DND-41 (cell line): ENCODE measurements around the gene TSPAN11.

Source experiments
- ATAC-seq: fragments of 200-7000 bp; cut with Tn5 transposase; 3 replicates; pipeline ENCODE4 v1.9.1; 2021; ENCODE audit warnings: low read depth; ENCODE audit not compliant: insufficient read depth
- DNase-seq: peaks from one replicate; pipeline ENCODE4 v3.0.0-alpha.2; 2020
- H2AFZ ChIP-seq: 2 replicates; pipeline ENCODE4 v1.6.0; 2012; ENCODE audit warnings: low read depth, low read length
- H3K27ac ChIP-seq: 2 replicates; pipeline ENCODE4 v1.5.1; 2012; ENCODE audit warnings: low read length, inconsistent platforms
- H3K27me3 ChIP-seq: fragments of 200-600 bp; sonication (generic); 2 replicates; pipeline ENCODE4 v1.6.0; 2012; ENCODE audit warnings: low read length, mild to moderate bottlenecking, inconsistent platforms; ENCODE audit not compliant: insufficient read depth, poor library complexity
- H3K36me3 ChIP-seq: 2 replicates; pipeline ENCODE4 v1.5.1; 2012; ENCODE audit warnings: low read length, inconsistent platforms; ENCODE audit not compliant: insufficient read depth
- H3K4me1 ChIP-seq: 2 replicates; pipeline ENCODE4 v1.5.1; 2012; ENCODE audit warnings: mild to moderate bottlenecking, low read length; ENCODE audit not compliant: insufficient read depth
- H3K4me2 ChIP-seq: 2 replicates; pipeline ENCODE4 v1.6.0; 2012; ENCODE audit warnings: mild to moderate bottlenecking, moderate library complexity, low read length, inconsistent platforms; ENCODE audit not compliant: insufficient read depth
- H3K4me3 ChIP-seq, 2 experiments: fragments of 200-600 bp in 1 of 2; shearing (Covaris generic) in 1 of 2; 2 replicates each; pipeline ENCODE4 v1.5.1; 2012 to 2016; ENCODE audit warnings: inconsistent platforms in 2 of 2, low read length in 2 of 2, mild to moderate bottlenecking in 2 of 2, low read depth in 1 of 2, moderate library complexity in 1 of 2
- H3K79me2 ChIP-seq: 2 replicates; pipeline ENCODE4 v1.6.0; 2012; ENCODE audit warnings: low read length, inconsistent platforms; ENCODE audit not compliant: insufficient read depth
- H3K9ac ChIP-seq: 2 replicates; pipeline ENCODE4 v1.6.0; 2012; ENCODE audit warnings: low read depth, mild to moderate bottlenecking, inconsistent platforms, low read length, moderate library complexity
- H3K9me3 ChIP-seq: 2 replicates; pipeline ENCODE4 v1.5.1; 2012; ENCODE audit warnings: low read length, moderate library complexity, mild to moderate bottlenecking, inconsistent platforms; ENCODE audit not compliant: insufficient read depth, severe bottlenecking
- H4K20me1 ChIP-seq: 2 replicates; pipeline ENCODE4 v1.6.0; 2012; ENCODE audit warnings: low read length; ENCODE audit not compliant: insufficient read depth
- EZH2 ChIP-seq: IDR thresholded peaks from 3 replicates; pipeline ENCODE4 v1.6.1; 2012; ENCODE audit warnings: borderline replicate concordance, low read depth, mild to moderate bottlenecking, moderate library complexity, low read length, inconsistent platforms; ENCODE audit not compliant: severe bottlenecking
- TF ChIP-seq, protein P1 (sequence below): IDR thresholded peaks from 2 replicates; pipeline ENCODE4 v1.5.1; 2012; ENCODE audit warnings: borderline replicate concordance, low read length, moderate library complexity, mild to moderate bottlenecking; ENCODE audit not compliant: poor library complexity, severe bottlenecking; ENCODE audit errors: extremely low read depth

TSPAN11 gene

DNA sequence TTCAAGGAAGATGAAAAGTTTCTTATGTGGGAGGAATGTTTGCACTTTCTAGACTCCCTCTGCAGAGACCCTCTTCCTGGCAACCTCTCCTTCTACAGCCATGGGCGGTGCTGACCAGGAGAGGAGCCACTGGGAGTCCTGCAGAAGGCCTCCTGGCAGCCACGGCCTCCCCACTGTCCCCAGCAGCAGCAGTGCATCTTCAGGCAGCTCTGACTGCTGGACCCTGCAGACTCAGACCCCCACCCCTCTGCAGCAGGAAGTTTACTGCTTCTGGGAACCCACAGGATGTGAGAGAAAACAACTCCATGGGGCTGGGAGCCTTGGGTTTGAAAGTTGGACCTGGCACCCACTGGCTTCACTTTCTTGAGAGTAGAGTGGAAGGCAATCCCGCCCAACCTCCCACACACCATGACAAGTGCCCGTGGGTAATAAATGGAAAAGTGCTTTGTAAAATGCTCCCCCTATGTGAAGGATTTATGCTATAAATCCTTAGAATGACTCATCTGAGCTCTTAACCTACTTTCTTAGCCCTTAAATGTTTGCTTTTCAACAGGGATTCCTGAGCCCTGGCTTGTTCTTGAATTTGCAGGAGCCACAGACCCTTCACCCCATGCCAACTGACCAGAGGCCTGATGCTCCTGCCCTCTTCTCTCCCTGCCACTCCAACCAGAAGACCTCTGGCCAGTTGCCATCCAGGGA, 109.6 kb downstream of the TSPAN11 start:
- H3K79me2 ChIP-seq, result no peaks in the 10 kb centered on the region
- no peak overlapping the region for H3K4me3 ChIP-seq
- peaks cover 8% of the 10 kb centered on the region for H3K4me1 ChIP-seq
- no peaks in the 10 kb centered on the region for H4K20me1 ChIP-seq
- H3K27ac ChIP-seq, result no peak overlapping the region
- no peaks in the 10 kb centered on the region for H3K9me3 ChIP-seq
- no peaks in the 10 kb centered on the region for H3K36me3 ChIP-seq
- no peak for DNase-seq
- no peak overlapping the region for H2AFZ ChIP-seq
- no peak overlapping the region for H3K9ac ChIP-seq
- no peak overlapping the region for H3K4me2 ChIP-seq
- H3K27me3 ChIP-seq, result no peaks in the 10 kb centered on the region
- peak; percentile 57; the same call in 2 of the 3 replicates for ATAC-seq
- TF ChIP-seq, protein P1, sequence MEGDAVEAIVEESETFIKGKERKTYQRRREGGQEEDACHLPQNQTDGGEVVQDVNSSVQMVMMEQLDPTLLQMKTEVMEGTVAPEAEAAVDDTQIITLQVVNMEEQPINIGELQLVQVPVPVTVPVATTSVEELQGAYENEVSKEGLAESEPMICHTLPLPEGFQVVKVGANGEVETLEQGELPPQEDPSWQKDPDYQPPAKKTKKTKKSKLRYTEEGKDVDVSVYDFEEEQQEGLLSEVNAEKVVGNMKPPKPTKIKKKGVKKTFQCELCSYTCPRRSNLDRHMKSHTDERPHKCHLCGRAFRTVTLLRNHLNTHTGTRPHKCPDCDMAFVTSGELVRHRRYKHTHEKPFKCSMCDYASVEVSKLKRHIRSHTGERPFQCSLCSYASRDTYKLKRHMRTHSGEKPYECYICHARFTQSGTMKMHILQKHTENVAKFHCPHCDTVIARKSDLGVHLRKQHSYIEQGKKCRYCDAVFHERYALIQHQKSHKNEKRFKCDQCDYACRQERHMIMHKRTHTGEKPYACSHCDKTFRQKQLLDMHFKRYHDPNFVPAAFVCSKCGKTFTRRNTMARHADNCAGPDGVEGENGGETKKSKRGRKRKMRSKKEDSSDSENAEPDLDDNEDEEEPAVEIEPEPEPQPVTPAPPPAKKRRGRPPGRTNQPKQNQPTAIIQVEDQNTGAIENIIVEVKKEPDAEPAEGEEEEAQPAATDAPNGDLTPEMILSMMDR, result no peak
- TF ChIP-seq EZH2, result no peak

DNA sequence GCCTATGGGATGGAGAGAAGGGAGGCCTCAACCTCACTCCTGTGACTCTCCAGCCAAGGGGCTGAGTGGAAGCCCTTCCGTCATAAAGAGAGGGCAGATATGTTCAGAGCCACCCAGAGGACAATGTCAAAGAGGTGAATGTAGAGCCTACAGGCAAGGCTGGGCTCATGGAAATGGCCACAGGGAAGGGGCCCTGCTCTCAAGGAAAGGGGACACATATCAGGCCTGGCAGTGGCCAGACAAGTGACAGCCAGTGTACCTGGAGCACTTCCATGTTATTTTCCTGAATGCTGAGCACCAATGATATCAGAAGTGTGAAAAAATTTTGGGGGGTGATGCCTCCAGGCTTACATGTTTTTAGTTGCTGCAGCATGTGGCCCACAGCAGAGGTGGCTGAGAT, 110.5 kb downstream of the TSPAN11 start:
- no peaks in the 10 kb centered on the region for H3K36me3 ChIP-seq
- no peaks in the 10 kb centered on the region for H3K79me2 ChIP-seq
- H2AFZ ChIP-seq, result no peak overlapping the region
- no peaks in the 10 kb centered on the region for H4K20me1 ChIP-seq
- no peaks in the 10 kb centered on the region for H3K27me3 ChIP-seq
- H3K4me1 ChIP-seq, result peaks cover 8% of the 10 kb centered on the region
- no peak for TF ChIP-seq EZH2
- TF ChIP-seq, protein P1, result no peak
- H3K4me3 ChIP-seq, result no peak overlapping the region
- DNase-seq (no peak), ATAC-seq (no peak)
- no peak overlapping the region for H3K4me2 ChIP-seq
- no peak overlapping the region for H3K9ac ChIP-seq
- H3K27ac ChIP-seq, result no peak overlapping the region
- no peaks in the 10 kb centered on the region for H3K9me3 ChIP-seq

DNA sequence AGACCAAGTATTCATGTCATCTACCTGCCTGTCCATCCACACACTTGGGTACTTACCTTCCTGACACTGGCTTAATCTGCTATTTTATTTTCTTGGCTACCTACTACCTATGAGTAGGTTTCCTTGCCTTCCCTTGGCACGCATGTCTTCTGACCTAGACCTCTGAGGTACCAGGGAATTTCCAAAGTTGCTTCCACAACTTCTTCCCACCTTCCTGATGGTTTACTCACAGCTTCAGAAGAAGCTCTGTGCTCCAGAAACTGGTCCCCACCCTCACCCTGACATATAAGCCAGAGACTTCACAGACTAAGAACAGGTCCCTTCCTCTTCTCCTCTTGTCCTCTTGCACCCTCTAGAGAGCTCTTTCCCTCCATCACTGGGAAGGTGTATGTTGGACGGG, 111.4 kb downstream of the TSPAN11 start:
- Histone ChIP-seq H3K36me3 (no peaks in the 10 kb centered on the region), H3K9ac (no peak overlapping the region), H4K20me1 (no peaks in the 10 kb centered on the region), H3K27me3 (no peaks in the 10 kb centered on the region), H3K4me3 (no peak overlapping the region), H3K9me3 (no peaks in the 10 kb centered on the region), H2AFZ (no peak overlapping the region), H3K4me1 (peaks cover 8% of the 10 kb centered on the region), H3K79me2 (no peaks in the 10 kb centered on the region), H3K4me2 (no peak overlapping the region), H3K27ac (no peak overlapping the region)
- DNase-seq (no peak), ATAC-seq (no peak)
- TF ChIP-seq EZH2, result no peak
- TF ChIP-seq, protein P1, result no peak
